Ishikawa (cell line): Measurements from ENCODE around the gene ANXA6.

Experiments
- CEBPB ChIP-seq: IDR thresholded peaks from 2 replicates; pipeline ENCODE4 v1.6.1; 2012
- CREB1 ChIP-seq: IDR thresholded peaks from 2 replicates; pipeline ENCODE4 v1.6.1; 2012; ENCODE audit warnings: low read depth
- EGR1 ChIP-seq: IDR thresholded peaks from 2 replicates; pipeline ENCODE4 v1.6.1; 2012
- EP300 ChIP-seq: IDR thresholded peaks from 2 replicates; pipeline ENCODE4 v1.6.1; 2012; ENCODE audit warnings: borderline replicate concordance
- FOXM1 ChIP-seq: IDR thresholded peaks from 2 replicates; pipeline ENCODE4 v1.6.1; 2012; ENCODE audit warnings: low read depth, borderline replicate concordance
- NFIC ChIP-seq: IDR thresholded peaks from 2 replicates; pipeline ENCODE4 v1.6.1; 2012
- RAD21 ChIP-seq: IDR thresholded peaks from 2 replicates; pipeline ENCODE4 v1.6.1; 2012; ENCODE audit warnings: low read depth
- TAF1 ChIP-seq: IDR thresholded peaks from 2 replicates; pipeline ENCODE4 v1.6.1; 2012; ENCODE audit warnings: low read depth, mild to moderate bottlenecking
- TCF12 ChIP-seq: IDR thresholded peaks from 2 replicates; pipeline ENCODE4 v1.6.1; 2012; ENCODE audit warnings: low read depth
- TEAD4 ChIP-seq: IDR thresholded peaks from 2 replicates; pipeline ENCODE4 v1.6.1; 2012
- YY1 ChIP-seq: IDR thresholded peaks from 2 replicates; pipeline ENCODE4 v1.6.1; 2012; ENCODE audit warnings: low read depth
- ZBTB7A ChIP-seq: IDR thresholded peaks from 2 replicates; pipeline ENCODE4 v1.6.1; 2012; ENCODE audit warnings: low read depth
- TF ChIP-seq, protein P1 (sequence below): IDR thresholded peaks from 2 replicates; pipeline ENCODE4 v1.6.1; 2012; ENCODE audit warnings: low read depth, mild to moderate bottlenecking
- TF ChIP-seq, protein P2 (sequence below): IDR thresholded peaks from 2 replicates; pipeline ENCODE4 v1.6.1; 2012
- TF ChIP-seq, protein P3 (sequence below): IDR thresholded peaks from 2 replicates; pipeline ENCODE4 v1.6.1; 2012

The ANXA6 gene

DNA sequence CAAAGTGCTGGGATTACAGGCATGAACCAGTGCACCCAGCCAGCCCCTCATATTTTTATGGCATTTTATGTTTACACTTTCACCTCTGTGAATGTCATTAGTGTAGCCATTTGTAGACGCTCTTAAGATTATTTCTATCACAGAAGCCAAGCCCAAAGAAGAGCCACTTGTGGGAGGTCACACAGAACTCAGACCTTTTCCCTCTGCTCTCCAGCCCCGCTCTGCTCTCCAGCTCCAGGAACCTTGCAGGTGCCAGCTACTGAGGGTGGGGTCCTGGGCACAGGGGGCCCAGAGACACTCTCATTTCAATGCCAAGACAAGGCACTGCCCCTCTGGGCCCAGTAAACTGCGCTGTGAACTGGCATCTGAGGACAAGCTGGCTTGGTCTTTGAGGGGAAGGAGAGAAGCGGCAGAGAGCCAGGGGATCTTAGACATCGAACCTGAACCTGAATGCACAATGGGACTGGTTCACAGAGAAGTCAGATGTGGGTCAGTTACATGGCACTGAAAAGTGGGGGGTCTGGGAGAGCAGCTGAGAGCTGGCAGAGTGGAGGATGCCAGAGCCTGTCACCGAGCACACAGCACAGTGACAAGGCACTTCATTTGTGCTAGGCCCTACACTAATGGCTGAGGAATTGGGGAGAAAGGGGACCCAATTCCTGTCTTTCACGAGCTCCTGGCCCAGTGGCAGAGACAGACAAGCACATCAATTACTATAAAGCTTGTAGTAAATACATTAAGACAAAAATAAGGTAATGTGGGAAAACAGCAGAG lies 16.7 kb downstream of the ANXA6 start:
- no peak for TF ChIP-seq TAF1
- TF ChIP-seq NFIC = no peak
- TF ChIP-seq YY1 = no peak
- no peak for TF ChIP-seq ZBTB7A
- TF ChIP-seq, protein P1, sequence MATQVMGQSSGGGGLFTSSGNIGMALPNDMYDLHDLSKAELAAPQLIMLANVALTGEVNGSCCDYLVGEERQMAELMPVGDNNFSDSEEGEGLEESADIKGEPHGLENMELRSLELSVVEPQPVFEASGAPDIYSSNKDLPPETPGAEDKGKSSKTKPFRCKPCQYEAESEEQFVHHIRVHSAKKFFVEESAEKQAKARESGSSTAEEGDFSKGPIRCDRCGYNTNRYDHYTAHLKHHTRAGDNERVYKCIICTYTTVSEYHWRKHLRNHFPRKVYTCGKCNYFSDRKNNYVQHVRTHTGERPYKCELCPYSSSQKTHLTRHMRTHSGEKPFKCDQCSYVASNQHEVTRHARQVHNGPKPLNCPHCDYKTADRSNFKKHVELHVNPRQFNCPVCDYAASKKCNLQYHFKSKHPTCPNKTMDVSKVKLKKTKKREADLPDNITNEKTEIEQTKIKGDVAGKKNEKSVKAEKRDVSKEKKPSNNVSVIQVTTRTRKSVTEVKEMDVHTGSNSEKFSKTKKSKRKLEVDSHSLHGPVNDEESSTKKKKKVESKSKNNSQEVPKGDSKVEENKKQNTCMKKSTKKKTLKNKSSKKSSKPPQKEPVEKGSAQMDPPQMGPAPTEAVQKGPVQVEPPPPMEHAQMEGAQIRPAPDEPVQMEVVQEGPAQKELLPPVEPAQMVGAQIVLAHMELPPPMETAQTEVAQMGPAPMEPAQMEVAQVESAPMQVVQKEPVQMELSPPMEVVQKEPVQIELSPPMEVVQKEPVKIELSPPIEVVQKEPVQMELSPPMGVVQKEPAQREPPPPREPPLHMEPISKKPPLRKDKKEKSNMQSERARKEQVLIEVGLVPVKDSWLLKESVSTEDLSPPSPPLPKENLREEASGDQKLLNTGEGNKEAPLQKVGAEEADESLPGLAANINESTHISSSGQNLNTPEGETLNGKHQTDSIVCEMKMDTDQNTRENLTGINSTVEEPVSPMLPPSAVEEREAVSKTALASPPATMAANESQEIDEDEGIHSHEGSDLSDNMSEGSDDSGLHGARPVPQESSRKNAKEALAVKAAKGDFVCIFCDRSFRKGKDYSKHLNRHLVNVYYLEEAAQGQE = no peak
- TF ChIP-seq CREB1 = no peak
- no peak for TF ChIP-seq CEBPB
- TF ChIP-seq RAD21 = no peak
- TF ChIP-seq TCF12 = no peak
- no peak for TF ChIP-seq EP300

DNA sequence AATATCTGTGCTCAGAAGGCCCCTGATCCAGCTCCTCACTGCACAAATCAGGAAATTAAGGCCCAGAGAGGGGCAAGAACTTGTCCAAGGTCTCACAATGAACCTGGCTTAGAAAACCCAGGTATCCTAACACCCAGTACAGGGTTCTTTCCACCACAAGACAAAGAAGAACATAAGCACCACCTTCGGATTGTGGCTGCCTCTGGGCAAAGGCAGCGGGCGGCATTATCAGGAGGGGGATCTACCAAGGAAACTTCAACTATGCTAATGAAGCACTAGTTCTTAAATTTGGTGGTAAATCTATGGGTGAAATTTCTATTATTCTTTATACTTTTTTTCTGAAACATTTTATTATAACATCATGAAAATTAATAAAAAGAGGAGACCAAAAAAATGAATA lies 17.9 kb downstream of the ANXA6 start:
- TF ChIP-seq TCF12 (no peak), RAD21 (no peak), TAF1 (no peak), CREB1 (no peak), NFIC (no peak), EP300 (no peak), TEAD4 (no peak), YY1 (no peak), ZBTB7A (no peak), EGR1 (no peak), CEBPB (no peak)
- TF ChIP-seq, protein P2, sequence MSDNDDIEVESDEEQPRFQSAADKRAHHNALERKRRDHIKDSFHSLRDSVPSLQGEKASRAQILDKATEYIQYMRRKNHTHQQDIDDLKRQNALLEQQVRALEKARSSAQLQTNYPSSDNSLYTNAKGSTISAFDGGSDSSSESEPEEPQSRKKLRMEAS = no peak
- TF ChIP-seq, protein P3, sequence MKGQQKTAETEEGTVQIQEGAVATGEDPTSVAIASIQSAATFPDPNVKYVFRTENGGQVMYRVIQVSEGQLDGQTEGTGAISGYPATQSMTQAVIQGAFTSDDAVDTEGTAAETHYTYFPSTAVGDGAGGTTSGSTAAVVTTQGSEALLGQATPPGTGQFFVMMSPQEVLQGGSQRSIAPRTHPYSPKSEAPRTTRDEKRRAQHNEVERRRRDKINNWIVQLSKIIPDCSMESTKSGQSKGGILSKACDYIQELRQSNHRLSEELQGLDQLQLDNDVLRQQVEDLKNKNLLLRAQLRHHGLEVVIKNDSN = no peak
- TF ChIP-seq, protein P1 = no peak

DNA sequence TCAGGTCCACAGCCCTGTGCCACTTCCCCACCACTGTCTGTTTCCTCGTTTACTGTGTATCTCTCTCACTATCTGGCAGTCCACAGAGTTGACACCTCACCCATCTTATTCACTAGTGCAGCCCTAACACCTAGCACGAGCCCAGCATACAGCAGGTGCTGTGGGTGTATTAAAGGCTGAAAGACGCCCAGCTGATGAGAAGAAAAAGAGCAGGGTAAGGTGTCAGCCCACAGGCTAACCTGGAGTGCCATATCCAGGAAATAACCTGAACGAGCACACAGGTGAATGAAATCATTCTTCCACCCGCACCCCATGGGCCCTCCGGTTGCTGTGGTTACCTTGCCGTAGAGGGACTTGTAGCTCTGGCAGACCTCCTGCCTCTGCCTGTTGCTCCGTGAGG lies 18.6 kb downstream of the ANXA6 start:
- TF ChIP-seq EP300 (no peak), TAF1 (no peak), RAD21 (no peak)
- TF ChIP-seq, protein P1 = no peak
- TF ChIP-seq, protein P3 = no peak

DNA sequence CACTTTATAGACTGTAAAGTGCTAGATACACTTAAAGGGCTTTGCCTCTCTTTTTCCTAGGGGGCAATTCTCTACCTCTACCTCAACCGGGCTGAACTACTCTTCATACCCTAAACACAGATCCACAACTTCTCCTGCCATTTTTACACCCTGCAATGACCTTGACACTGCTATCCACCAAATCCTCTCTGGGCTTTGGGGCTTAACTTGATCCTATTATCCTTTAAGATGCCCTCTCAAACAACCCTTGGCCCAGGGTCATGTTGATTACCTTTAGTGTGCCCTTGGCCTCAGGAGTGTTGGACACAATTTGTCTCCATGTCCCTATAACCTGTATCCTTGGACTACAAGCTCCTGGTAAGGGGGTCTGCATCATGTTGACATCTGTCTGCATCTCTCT lies 19.5 kb downstream of the ANXA6 start:
- TF ChIP-seq CREB1 = no peak
- no peak for TF ChIP-seq EGR1
- TF ChIP-seq TEAD4 = no peak
- TF ChIP-seq RAD21 = no peak
- TF ChIP-seq CEBPB = no peak
- no peak for TF ChIP-seq FOXM1
- no peak for TF ChIP-seq ZBTB7A
- no peak for TF ChIP-seq TCF12
- TF ChIP-seq, protein P3 = no peak
- TF ChIP-seq, protein P1 = no peak
- TF ChIP-seq EP300 = no peak
- TF ChIP-seq TAF1 = no peak
- no peak for TF ChIP-seq NFIC
- TF ChIP-seq YY1 = no peak
